MM.1S (cell line): ENCODE data around the gene RANGAP1.

Source experiments
- CTCF ChIP-seq: fragments of 300-600 bp; sonication (generic); IDR thresholded peaks from 2 replicates; pipeline ENCODE4 v1.5.1; 2016; ENCODE audit warnings: antibody characterized with exemption, low read length, mixed read lengths
- EZH2 ChIP-seq: fragments of 300-600 bp; sonication (generic); optimal IDR thresholded peaks from 2 replicates; pipeline ENCODE3; 2017; ENCODE audit warnings: low read depth, mild to moderate bottlenecking, antibody characterized with exemption, low read length, mixed read lengths
- EZH2phosphoT487 ChIP-seq: fragments of 300-600 bp; sonication (generic); IDR thresholded peaks from 2 replicates; pipeline ENCODE4 v1.6.1; 2018; ENCODE audit warnings: antibody characterized with exemption, low read length

- TF ChIP-seq CTCF (no peak), EZH2 (no peak), EZH2phosphoT487 (no peak)
Observed at GRCh38 chr22:41271787-41272186, 14.2 kb downstream of the RANGAP1 start.
